ENCODE data around the gene KRTAP20-1.

GRCh38 chr21:30579346-30579745 is 36.9 kb upstream of the KRTAP20-1 start:
- TF ChIP-seq CTCF (conservative IDR thresholded peaks at IDR 0.05) (no peak), EZH2 (IDR thresholded peaks at IDR 0.05; ENCODE audit: low read depth) (no peak)

Data from PC-9 (cell line).